Fibroblast of skin of left biceps (primary cell): ENCODE results near the gene RUNDC3A.
"Not testable (repeated sequence)": the region's sequence is repeated elsewhere in the genome, so short reads cannot be mapped to it uniquely, and the experiment has no call there.

Source experiments
- DNase-seq, 2 experiments: peaks; one replicate each; pipeline ENCODE4 v3.0.0-alpha.2; 2013; ENCODE audit warnings: low read depth in 2 of 2

RUNDC3A gene

DNA sequence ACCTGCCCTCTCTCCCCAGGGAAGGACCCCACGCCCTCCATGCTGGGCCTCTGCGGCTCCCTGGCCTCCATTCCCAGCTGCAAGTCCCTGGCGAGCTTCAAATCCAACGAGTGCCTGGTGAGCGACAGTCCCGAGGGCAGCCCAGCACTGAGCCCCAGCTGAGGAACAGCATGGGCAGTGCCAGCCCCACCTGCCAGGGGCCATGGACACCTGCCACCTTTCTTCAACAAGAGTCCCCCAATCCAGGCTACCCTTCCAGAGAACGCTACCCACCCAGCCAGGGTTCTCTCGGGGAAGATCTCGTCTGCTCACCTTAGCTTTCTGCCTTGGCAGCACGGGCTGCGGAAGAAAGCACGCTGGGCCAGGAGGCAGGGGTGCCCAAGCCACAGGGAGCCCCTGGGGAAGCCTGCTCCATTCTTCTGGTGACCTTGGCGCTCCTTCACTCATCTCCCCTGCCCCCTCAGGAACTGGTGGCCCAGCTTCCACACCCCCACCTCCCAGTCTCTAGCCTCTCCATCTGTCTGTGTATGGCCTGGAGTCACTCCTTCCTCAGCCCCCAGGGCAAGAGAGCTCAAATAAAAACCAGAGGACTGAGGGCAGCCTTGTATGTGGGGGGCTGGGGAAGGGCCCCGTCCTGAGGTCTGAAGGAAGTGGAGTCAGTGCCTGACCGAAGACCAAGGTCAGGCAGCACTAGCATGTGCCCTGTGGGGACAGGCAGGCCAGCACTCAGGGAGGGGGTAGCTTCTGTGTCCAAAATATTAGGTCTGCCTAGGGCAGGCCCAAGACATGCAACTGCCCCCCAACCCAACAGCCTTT is 9.9 kb downstream of the RUNDC3A start:
- DNase-seq, result no peak

DNA sequence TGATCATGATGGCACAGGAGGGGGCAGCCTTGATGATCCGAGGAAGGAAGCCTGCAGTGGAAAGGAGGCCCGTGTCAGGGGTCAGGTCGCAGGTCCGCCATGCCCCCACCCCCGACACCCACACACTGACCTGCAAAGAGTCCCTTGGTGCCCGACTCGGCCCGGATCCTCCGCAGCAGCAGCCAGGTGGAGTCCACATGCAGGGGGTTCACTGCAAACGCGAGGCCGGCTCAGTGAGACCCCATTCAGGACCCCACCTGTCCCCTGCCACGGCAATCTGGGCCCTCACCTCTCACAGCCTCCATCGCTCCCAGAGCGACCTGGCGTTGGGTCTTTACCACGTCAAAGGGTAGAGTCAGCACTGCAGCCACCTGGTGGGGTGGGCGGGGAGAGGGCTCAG is 11.7 kb downstream of the RUNDC3A start:
- no peak for DNase-seq

DNA sequence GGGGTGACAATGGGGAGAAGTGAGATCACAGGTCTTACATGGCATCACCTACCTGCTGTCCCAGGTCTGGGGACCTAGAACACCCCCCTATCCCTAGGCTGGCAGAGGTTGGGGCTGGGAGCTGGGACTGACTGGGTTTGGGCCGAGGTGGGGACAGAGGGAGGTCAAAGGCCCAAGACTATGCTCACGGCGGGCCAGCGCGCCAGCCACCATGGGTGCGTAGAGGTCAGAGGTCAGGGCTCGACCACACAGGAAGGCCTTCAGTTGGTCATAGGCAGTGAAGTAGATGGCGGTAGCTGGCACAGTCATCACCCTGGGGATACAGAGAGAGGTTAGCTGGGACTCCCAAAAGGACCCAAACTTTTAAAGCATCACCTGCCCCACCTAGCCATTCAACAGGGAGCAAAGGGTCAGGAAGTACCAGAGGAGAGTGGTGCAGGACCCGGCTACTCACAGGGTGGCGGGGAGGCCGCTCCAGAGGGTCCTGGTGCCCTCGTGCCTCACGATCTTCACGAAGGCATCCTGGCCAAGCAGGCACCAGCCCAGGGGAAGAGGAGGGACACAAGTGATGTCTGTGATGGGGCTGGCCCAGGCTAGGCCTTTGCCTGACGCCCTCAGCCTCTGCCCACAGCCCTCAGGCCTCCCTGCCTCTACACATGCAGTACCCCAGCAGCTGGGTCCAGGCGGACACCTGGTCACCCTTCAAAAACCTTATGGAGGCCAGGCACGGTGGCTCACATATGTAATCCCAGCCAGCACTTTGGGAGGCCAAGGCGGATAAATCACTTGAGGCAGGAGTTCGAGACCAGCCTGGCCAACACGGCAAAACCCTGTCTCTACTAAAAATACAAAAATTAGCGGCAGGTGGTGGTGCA is 13.1 kb downstream of the RUNDC3A start:
- DNase-seq, result no peak

DNA sequence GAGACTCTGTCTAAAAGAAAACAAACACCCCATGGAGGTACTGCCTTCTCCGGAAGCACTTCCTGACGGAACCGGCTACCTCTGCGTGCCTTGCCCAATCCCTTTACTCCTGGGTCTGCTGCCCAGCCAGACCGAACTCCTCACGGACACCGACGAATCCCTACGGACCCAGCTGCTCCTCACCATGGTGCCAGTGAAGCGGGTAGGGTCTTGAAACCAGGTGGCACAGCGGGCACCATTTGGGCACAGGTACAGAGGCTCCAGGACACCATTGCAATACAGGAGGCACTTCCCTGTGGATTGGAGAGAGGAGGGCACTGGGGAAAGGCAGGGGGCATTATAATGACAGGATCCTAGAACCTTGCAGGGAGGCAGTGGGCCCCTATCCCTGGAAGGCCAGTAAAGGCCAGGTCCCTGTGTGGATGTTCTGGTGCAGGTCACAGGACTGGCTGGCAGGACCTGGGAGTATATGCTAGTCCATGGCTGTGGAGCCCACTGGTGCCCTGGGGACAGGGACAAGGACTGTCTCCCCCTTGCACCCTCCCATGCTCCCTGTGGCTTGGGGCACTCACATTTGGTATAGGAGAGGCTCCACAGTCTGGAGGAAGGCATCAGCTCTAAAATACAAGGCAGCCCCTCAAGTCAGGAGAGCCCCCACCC is 14.0 kb downstream of the RUNDC3A start:
- no peak for DNase-seq

DNA sequence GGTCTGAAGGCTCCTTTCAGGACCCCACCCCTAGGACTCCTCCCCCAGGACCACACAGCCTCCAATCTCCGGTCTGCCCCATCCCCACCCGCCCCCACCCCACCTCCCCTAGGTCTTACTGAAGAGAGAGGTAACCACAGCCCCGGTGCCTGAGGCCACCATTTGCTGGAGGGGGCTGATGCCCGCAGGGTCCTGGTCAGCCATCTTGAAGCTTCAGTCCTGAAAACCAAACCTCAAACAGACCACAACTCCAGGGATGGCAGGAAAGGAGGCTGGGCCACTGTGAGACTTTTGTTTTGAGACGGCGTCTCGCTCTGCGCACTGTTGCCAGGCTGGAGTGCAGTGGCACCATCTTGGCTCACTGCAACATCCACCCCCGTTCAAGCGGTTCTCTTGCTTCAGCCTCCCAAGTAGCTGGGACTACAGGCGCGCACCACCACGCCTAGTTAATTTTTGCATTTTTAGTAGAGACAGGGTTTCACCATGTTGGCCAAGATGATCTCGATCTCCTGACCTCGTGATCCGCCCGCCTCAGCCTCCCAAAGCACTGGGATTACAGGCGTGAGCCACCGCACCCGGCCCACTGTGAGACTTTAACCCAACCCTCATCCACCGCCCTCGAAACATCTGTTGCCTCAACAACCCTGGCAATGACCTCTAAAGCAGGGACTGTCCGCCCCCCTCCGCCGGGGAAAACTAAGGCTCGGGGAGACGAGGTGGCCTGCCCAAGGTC is 15.1 kb downstream of the RUNDC3A start:
- no peak for DNase-seq

DNA sequence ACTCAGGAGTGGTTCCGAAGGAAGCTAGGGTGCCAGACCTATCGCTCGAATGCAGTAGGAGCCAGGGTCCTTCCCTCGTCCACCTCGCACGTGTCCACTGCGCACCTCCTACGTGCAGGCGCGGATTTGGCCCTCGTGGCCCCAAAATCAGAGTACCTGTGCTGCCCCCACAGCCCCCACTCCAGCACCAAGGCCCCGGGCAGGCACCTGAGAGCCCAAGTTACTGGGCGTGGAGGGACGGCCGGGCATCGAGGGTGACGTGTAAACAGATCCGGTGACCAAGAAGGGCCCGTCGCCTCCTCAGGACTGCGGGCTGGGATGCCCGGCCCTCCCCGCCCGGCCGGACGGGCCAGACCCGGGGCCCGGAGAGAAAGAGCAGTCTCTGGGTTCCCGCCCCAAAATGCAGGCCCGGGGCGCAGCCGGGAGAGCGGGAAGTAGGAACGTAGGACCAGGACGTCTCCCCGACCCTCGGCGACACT is 15.7 kb downstream of the RUNDC3A start:
- no peak for DNase-seq

DNA sequence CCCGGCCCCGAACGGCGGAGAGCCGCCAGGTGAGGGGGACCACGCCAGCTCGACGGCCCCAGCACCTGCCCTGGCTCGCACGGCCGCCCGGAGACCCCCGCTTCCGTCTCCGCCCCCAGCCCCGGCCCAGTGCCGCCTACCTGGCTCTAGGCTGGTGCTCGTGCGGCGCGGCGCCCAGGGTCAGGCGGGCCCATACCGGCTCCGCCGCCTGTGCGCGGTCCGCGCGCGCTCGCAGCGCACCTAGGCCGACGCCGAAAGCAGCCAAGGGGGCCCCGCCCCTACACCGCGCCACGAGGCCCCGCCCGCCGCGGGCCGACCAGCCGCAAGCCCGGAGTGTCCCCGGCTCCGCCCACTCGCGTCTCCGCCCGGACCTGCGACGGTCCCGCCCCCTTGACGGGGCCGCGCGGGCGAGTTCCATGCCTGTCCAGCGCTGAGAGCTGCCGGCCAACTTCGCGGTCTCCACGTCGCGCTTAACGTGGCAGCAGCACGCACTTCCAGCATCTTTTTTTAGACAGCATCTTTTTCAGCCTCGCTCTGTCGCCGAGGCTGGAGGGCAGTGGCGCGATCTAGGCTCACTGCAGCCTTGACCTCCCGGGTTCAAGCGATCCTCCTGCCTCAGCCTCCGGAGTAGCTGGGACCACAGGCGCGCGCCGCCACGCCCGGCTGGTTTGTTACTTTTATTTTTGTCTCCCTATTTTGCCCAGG is 16.3 kb downstream of the RUNDC3A start, which contains the start of gene SLC25A39:
SLC25A39 (minus strand) TSS at position 253 of the 705 bp plus-strand sequence. CDS start 1,261 bp downstream, outside the sequence.
- DNase-seq, result peak; percentile 74 to 77

DNA sequence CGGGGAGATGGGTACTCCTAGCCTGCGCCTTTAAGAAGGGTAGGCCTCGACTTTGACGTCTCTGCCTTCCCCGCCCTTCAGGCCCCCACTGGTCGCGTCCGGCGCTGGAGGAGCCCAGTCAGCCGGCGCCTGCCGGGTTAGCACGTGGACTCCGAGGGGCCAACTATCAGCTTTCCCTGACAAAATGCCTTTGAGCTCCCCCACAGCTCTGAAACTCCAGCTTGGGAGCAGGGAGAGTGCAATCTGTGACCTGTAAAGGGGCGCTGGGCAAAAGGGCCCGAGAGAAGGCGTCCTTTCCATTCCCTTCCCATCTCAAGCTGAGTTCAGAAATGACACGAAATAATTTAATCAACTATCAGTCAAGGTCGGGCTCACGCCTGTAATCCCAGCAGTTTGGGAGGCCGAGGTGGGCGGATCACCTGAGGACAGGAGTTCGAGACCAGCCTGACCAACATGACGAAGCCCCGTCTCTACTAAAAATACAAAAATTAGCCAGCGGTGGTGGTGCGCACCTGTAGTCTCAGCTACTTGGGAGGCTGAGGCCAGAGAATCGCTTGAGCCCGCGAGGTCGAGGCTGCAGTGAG is 18.6 kb downstream of the RUNDC3A start:
- peak; percentile 93 to 94 for DNase-seq

DNA sequence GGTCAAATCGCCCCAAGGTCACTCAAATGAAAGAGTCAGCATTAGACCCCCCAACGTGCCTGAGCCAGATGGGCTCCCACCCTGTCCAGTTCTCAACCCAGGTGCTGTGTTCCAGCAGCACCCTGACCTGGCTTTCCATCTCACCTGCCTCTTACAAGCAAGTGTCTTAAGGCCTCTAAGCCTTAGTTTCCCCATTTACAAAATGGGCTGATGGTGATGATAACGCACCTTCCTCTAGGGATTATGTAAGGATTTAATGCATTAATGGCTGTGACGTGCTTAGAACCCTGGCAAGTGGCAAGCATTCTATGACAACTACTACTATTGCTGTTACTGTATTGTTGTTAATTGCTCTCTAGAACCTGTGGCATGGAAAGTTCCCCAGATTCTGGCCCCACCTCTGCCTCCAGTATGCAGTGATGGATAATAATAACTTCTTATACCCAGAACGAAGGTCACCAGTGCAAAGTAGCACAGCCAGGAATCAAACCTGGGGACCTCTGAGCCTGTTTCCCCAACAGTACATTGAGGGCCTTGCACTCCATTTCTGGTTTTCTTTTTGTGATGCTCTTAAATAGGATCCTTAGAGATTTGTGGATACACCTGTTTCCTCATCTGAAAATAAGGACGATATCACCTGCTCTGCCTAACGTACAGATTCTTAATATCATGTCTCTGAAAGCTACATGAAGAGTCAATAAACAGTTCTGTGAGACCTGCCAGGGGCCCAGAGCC is 19.5 kb downstream of the RUNDC3A start:
- DNase-seq, result no peak

DNA sequence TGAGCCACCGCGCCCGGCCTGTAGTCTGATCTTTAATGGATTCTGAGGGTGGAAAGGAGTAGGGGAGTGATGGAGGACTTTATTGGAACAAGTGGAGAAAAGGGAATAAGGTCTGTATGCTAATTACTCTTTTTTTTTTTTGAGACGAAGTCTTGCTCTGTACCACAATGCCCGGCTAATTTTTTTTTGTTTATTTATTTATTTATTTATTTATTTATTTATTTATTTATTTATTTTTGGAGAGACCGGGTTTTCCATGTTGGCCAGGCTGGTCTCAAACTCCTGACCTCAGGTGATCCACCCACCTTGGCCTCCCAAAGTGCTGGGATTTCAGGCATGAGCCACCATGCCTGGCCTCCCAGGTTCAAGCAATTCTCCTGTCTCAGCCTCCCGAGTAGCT is 21.1 kb downstream of the RUNDC3A start:
- not testable (repeated sequence) for DNase-seq

DNA sequence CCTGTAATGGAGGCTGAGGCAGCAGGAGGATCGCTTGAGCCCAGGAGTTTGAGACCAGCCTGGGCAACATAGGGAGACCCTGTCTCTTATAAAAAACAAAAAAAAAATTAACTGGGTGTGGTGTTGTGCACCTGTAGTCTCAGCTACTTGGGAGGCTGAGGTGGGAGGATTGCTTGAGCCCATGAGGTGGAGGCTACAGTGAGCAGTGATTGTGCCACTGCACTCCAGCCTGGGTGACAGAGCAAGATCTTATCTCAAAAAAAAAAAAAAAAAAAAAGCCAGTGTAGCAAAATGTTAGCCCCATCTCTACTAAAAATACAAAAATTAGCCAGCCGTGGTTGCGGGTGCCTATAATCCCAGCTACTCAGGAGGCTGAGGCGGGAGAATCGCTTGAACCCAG is 21.9 kb downstream of the RUNDC3A start:
- not testable (repeated sequence) for DNase-seq

DNA sequence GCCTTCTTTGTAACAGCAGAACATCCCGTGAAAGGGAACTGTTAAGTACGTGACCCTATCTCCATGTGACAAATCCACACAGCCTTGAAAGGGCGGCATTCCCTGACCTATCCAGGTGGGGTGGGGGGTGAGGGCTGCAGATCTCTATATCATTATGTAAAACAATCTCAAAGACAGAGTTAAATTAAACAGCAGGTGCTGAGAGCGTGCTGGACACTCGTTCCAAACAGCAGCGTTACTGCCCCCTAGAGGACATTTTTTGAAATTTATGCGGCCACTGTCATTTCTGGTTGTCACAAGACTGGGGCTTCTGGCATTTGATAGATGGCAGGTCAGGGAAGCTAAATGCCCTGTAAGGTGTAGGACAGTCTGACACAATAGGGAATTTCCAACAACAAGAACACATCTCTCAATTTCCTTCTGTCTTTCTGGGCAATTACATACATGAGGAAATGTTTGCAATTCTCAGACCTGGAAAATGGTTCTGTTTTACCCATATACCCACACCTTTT is 22.9 kb downstream of the RUNDC3A start:
- no peak for DNase-seq

DNA sequence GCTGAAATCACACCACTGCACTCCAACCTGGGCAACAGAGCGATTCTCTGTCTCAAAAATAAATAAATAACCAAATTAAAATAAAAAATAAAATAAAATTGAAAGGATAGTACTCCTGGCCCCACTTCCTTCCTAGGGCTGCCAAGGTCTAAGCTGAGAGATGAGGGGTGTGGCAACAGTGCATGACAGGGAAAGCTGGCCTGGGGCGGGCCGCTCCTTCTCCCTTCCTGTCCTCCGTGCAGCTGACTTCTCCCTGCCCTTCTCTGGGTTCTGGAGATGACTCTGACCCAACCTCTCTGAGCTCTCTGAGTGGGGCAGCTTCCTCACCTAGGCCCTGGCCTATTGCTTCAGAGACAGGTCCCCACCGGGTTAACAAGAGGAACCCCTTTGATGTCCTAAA is 25.0 kb downstream of the RUNDC3A start:
- no peak for DNase-seq

DNA sequence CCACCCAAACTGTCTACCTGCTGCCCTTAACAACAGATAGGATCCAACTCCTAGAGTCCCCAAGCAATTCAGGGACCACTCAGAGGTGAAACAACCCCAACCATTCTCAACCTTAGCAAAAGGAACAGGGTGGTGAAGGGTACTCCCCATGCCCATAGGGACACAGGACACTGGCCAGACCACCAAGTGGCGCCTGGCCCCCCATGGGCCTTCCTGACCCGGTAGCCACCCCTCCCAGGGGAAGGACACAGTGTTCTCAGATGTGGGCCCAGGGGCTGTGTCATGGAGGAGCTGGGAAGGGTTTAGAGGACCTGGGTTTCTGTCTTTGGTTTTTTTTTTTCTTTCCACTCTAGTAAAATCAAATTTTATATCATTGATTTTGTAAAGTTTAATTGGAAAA is 25.9 kb downstream of the RUNDC3A start:
- no peak for DNase-seq

DNA sequence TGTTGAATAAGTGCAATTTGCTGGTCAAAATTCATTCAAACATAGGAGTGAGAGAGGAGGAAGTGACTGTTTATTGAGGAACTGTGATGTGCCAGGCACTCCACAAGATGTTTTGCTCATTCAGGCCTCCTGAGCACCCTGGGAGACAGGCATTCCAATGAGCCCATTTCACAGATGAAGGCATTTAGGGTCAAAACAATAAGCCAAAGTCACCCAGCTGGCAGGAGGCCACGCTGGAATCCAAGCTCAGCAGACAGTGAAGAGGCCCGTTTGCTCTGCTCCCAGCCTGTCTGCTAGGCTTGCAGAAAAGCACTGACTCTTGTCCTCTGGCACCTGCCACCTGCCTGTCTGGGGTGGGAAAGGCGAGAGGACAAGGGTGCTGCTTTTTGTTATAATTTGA is 26.3 kb downstream of the RUNDC3A start:
- DNase-seq, result no peak

DNA sequence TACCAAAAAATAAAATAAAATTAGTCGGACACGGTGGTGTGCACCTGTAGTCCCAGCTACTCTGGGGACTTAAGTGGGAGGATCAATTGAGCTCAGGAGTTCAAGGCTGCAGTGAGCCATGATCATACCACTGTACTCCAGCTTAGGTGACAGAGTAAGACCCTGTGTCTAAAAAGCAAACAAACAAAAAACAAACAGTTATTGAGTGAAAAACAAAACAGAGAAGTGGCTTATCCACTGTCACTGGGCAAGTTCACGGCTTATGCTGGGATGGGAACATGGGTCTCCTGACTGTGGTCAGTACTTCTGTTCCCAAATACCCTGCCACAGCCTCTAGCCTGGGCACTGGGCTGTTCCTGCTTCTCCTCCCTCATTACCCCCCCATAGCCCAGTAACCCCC is 27.2 kb downstream of the RUNDC3A start:
- no peak for DNase-seq

DNA sequence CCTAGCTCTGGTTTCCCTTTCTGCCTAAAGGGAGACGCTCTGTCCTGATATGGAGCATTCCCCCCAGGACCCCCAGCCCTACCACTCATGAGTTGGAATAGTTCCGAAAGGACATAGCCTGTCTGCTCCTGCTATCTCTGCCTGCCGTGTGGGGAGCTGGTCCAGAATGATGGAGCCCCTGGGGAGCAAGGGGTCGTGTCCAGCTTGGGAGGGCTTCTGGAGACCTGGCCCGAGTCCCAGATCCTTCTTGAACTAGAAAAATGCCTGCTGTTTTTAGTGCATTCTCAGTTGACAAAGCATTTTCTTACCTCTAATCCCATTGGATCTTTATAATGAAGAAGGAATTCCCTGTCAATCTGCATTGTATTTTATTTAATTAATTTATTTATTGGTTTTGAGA is 27.6 kb downstream of the RUNDC3A start:
- DNase-seq, result no peak

DNA sequence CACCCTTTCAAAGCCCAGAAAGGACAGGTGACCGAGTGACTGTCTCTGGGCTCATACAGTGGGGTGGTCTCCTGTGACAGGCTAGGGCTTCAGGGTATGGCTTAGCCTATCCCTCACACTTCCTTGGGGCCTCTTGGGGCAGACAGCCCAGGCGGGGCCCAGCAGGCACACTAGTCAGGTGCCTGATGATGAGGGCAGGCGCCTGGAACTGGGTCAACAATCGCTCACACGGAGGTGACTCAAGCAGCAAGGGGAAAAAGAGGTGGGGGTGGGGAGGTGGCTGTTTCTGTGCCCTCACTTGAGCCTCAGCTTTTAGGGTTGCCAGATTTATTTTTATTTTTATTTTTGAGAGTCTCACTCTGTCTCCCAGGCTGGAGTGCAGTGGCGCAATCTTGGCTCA is 30.3 kb downstream of the RUNDC3A start:
- no peak for DNase-seq

DNA sequence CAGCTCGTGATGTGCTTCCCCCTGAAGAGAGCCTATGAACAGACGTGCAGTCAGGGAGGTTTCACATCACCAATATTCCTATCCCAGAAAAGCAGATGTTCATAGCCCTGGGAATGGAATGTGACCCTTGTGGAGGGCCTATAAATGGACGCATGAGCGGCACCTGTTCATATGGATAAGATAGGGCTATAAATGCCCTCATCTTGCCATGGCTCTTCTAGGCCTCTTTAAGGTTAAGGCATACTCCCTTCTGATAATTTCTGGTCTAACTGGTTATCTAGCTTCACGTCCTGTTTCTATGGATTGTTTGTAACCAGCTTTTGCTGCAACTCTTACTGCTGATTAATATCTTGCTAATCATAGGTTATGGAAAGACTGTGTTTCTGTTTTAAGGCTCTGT is 32.2 kb downstream of the RUNDC3A start:
- not testable (repeated sequence) for DNase-seq
